ENCODE data around the gene ODF2L.

- no peak for TF ChIP-seq CTCF (IDR thresholded peaks at IDR 0.05; ENCODE audit: poor library complexity)
- TF ChIP-seq EZH2 (IDR thresholded peaks at IDR 0.05; ENCODE audit: borderline replicate concordance) = no peak
- TF ChIP-seq EZH2phosphoT487 (IDR thresholded peaks at IDR 0.05; ENCODE audit: low read depth, severe bottlenecking, unreplicated experiment) = no peak
Observed at GRCh38 chr1:86378813-86379212, 17.3 kb downstream of the ODF2L start.
